Retinal pigment epithelial cell (primary cell): ENCODE results near the gene CBX8.

ENCODE experiments used
- DNase-seq: peaks from one replicate; pipeline ENCODE4 v3.0.0-alpha.2; 2010; ENCODE audit warnings: low read depth
- H3K4me3 ChIP-seq: 2 replicates; pipeline ENCODE4 v1.5.1; 2011; ENCODE audit warnings: mild to moderate bottlenecking, low read length, control low read depth, moderate library complexity
- TF ChIP-seq, protein P1 (sequence below): conservative IDR thresholded peaks from 2 replicates; pipeline ENCODE4 v1.5.1; 2011; ENCODE audit warnings: low read depth, low read length, control low read depth, inconsistent platforms

CBX8 gene

DNA sequence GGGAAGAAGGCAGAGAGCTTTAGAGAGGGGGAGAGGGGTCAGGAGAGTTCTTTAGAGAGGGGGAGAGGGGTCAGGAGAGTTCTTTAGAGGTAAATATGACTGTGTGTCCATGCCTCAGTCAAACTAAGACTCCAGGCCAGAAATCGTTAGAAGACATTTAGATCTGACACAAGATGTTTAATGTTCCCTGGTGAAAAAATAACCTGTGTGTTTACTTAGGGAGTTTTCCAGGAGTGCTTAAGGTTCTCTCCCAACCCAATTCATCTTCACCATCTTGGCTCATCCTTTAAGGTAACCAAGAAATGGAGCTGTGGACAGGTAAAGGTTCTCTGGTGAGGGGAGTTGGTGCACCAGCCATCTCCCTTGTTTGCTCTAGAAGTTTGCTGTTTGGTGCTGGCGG is 32.6 kb upstream of the CBX8 start:
- DNase-seq: no peak
- H3K4me3 ChIP-seq: no peak overlapping the region
- TF ChIP-seq, protein P1, sequence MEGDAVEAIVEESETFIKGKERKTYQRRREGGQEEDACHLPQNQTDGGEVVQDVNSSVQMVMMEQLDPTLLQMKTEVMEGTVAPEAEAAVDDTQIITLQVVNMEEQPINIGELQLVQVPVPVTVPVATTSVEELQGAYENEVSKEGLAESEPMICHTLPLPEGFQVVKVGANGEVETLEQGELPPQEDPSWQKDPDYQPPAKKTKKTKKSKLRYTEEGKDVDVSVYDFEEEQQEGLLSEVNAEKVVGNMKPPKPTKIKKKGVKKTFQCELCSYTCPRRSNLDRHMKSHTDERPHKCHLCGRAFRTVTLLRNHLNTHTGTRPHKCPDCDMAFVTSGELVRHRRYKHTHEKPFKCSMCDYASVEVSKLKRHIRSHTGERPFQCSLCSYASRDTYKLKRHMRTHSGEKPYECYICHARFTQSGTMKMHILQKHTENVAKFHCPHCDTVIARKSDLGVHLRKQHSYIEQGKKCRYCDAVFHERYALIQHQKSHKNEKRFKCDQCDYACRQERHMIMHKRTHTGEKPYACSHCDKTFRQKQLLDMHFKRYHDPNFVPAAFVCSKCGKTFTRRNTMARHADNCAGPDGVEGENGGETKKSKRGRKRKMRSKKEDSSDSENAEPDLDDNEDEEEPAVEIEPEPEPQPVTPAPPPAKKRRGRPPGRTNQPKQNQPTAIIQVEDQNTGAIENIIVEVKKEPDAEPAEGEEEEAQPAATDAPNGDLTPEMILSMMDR: no peak

GRCh38 chr17:79829004-79829403 is 32.1 kb upstream of the CBX8 start:
- DNase-seq: no peak
- TF ChIP-seq, protein P1: no peak
- H3K4me3 ChIP-seq: no peak overlapping the region

GRCh38 chr17:79826841-79827578 is 30.1 kb upstream of the CBX8 start:
- no peak overlapping the region for H3K4me3 ChIP-seq

DNA sequence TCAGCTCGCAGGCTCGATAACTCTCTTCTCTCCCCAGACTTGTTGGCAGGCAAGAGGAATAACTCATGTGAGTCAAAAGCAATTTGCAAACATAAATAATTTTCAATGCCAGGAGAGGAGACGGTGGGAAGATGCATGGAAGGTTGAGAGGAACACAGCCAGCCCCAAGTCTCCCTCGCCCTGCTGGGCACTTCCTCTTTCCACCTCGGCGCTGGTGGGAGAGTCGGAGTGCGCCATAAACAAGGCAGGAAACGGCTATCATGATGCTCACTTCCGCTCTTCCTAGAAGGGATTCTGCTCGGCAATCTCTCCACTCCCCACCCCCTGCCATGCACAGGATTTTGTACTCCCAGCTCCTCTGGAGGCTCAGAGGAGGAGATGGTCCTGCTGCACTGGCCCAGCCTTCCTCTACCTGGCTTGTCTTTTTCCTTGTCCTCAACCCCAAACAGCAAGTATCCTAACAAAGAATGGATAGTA is 29.4 kb upstream of the CBX8 start:
- TF ChIP-seq, protein P1: no peak

More at GRCh38 chr17:79826841-79827578, 30.1 kb upstream of the CBX8 start:
- no peak for DNase-seq
- TF ChIP-seq, protein P1: no peak

DNA sequence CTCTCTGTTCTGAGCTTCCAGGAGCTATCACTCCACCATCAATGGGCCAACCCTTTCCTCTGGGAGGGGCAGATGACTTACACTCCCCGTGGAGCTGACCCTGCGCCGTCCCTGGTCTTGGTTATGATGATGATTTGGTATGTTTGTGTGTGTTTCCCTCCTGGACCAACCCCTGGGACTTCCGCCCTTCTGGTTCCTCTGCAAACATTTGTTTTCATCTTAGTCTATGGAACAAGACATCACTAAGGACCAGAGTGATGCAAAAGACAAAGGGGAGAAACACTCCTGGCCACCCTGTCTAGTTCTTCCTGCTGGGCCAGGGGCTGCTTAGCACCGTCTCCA is 28.7 kb upstream of the CBX8 start:
- H3K4me3 ChIP-seq: no peak overlapping the region
- TF ChIP-seq, protein P1: no peak
- DNase-seq: no peak

More for the DNA sequence above, 29.4 kb upstream of the CBX8 start:
- DNase-seq: no peak
- H3K4me3 ChIP-seq: no peak overlapping the region

DNA sequence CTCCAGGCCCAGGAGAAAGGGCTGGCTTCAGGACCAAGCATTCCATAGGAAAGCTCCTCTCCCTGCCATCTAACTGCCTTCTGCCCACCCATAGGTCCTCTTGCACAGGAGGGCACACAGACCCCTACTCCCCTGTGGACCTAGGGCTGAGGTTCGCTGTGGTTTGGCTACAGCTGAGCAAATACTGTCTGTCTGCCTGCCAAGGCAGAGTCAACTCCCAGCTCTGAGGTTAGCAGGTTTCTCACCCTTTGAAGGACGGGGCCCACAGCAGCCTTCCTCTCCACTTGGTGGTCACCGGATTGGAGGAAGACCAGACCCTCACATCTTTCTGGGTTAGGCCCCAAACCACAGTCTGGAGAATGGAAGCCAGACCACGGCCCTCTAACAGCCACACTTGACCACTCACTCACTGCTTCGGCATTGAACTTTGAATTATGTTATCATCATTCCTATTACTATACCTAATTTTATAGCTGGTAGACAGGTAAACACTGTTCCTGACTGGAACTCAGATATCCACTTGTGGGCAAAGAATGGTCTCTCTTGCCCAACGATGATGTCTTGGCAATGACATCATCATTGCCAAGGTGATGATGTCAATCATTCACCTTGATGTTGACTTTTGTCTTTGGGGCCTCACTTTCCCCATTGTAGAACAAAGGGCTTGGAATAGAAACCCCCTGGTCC is 28.2 kb upstream of the CBX8 start:
- TF ChIP-seq, protein P1: no peak
- DNase-seq: no peak

GRCh38 chr17:79824234-79824633 is 27.4 kb upstream of the CBX8 start:
- no peak overlapping the region for H3K4me3 ChIP-seq
- TF ChIP-seq, protein P1: no peak
- no peak for DNase-seq

More for the DNA sequence above, 28.2 kb upstream of the CBX8 start:
- no peak overlapping the region for H3K4me3 ChIP-seq
